Lung microvascular endothelial cell (primary cell): ENCODE data around the gene PTPN21. TPM values are rescaled to one million over a fixed set of nuclear protein-coding genes. Genes with fewer than 3 reads are reported as not detected.

Experiments
- DNase-seq, 2 donors: peaks; one replicate each; pipeline versions ENCODE4 v3.0.0 to v3.0.0-alpha.2; 2010; ENCODE audit warnings: low read depth in 2 of 2
- total RNA-seq: library from RNA; depleted of rRNA; stranded (reverse); fragments of >200 nt; gene quantifications from 2 replicates; pipeline ENCODE4 v1.2.1, GENCODE V29; 2014

PTPN21 gene
- total RNA-seq, 1 donor from 2014 or later = 5.2 TPM

DNA sequence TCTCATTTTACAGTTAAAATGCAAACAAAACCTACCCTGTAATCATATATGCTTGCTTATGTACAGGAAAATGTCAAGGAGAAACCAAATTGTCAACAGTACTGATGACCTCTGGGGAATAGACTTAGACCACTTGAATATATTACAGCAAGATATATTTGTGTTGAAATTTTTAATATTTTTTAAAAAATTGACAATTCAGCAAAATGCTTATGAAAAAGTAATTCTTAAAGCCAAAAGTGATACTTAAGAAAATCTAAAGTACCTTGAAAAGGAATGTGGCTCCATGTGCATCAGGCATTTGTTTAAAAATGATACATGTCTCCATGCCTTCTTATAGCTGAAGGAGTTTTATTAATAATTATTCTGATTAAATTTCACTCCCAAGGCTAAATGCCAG is 49.2 kb downstream of the PTPN21 start:
- no peak for DNase-seq

DNA sequence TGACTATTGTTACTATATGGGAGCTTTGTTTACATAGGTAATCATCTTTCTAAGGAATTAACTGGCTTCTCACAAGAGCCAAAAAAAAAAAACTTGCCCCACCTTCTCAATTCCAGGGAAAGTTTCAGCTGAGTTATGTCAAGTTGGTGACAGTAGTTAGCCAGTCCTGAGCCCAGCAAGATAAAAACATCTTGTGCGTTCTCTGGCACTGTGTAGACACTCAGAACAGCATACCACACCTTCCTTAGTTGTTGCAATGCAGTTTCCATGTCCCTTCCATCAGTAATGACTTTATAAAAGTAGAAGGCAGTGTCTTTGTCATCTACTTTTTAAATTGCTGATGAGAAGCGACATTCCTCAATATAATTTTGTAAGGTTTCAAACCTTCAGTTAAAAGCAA is 50.2 kb downstream of the PTPN21 start:
- DNase-seq = no peak

DNA sequence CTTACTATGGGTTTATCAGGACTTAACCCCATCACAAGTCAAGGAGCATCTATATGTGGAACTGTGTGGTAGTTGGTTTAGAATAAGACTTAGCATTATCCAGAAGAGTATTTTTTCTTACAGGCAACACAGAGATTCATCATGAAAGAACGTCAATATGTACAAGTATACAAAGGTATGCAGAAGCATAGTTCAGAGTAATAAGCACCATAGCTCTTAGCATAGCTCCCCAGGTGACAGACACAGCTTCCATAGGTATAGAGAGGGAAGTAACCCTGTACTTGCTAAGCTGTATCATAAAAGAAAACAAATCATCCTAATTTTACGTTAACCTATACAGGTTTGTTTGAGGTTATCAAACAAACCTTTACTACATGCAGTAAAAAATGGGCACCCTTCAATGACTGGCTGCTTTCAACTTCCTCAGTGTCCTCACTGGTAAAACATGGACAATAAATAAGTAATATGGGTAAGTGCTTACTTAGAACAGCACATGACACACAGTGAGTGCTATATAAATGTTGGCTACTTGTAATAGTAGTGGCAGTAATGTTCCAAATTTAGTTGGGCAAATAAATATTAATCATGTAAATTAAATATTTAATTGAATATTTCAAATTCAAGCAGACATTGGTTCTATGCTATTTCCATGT is 50.9 kb downstream of the PTPN21 start:
- DNase-seq = no peak

GRCh38 chr14:88502740-88503139 is 52.1 kb downstream of the PTPN21 start:
- no peak for DNase-seq

DNA sequence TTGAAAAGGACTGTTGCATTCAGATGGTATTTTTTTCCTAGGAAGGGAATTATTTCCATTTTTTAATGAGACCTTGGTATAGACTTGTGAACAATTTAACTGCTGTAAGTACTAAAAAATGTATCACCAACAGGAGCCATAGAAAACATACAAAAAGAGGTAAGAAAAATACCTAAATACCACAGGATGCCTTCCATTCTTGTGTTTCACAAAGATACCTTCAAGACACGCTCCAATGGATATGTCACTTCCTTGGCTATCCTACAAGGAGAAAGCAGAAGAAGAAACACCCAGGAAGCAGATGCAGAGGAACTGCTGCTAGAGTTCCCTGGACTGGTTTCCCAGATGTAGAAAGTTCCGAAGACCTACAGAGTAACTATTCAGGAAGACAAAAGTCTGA is 54.2 kb downstream of the PTPN21 start:
- no peak for DNase-seq

DNA sequence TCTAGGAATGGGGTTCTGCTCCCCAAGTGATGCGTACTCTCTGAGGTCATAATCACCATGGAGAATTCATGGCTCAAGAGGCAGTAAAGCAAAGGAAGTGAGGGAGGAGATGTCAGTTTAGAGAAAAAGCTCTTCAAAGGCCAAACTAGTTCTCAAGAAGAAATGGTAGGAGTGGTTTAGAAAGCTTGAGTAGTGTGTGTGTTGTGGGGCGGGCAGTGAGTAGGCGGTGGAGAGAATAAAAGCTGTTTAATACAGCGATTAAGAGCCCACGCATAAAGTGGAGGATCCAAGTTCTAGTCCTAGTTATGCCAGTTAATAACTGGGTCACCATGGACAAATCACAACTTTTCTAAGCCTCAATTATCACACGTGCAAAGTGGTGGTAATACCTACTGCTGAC is 55.6 kb downstream of the PTPN21 start:
- no peak for DNase-seq

DNA sequence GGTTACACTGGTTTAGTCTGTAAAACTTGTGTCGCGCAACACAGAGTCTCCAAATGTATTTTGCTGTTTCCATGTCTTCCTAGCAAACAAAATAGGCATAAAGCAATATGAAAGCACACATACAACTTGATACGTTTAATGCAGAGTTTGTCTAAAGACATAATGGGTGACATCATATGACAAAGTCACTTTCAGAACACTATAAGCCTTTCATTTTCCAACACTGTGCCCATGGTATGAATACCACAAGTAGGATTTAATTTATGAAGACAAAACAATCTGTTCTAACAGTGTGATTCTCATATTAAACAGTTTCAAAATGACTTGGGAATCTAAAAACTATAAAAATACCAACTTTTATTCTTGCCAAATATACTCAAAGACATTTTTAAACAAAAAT is 58.4 kb downstream of the PTPN21 start:
- no peak for DNase-seq

DNA sequence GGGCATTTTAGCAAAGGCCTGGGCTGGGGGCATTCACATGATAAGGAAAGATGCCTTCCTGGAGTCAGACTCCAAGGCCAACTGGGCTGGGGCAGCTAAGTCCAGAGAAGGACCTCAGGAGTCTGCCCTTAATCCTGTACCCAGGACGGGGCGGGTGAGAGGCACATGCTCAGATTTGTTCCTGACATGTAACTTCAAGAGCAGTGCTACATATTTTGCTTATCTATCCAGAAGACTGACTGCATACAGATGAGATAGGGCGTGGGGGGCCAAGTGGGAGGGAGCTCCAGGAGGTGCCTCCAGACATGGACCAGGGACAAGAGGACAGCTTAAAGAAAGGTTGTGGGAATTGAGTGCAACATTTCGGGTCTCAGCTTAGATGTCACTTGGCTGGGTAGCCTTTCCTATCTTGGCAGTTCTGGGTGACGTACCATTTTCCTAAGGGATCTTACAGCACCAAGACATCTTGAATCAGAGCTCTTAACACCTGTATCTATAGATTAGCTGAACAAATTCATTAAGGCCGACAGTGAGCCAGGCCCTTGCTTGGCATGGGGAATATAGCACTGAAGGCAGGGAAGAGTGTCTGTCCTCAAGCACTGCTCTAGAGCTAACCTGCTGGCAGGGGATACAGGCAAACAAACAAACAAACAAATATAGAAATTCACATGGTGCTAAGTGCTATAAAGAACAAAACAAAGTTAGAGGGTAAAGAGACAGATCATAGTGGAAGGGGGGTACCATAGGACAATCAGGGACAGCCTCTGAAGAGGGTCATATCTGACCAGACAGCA is 61.2 kb downstream of the PTPN21 start:
- no peak for DNase-seq

GRCh38 chr14:88492272-88493089 is 62.3 kb downstream of the PTPN21 start:
- DNase-seq = peak; percentile 79 to 83

- DNase-seq = no peak
These were observed 64.6 kb downstream of the PTPN21 start for GRCh38 chr14:88490168-88490567.

- DNase-seq = no peak
These were observed 65.9 kb downstream of the PTPN21 start for GRCh38 chr14:88488897-88489296.

GRCh38 chr14:88488081-88488480 is 66.7 kb downstream of the PTPN21 start:
- DNase-seq = no peak

- DNase-seq = no peak
These were observed 72.3 kb downstream of the PTPN21 start for GRCh38 chr14:88482524-88482923.

DNA sequence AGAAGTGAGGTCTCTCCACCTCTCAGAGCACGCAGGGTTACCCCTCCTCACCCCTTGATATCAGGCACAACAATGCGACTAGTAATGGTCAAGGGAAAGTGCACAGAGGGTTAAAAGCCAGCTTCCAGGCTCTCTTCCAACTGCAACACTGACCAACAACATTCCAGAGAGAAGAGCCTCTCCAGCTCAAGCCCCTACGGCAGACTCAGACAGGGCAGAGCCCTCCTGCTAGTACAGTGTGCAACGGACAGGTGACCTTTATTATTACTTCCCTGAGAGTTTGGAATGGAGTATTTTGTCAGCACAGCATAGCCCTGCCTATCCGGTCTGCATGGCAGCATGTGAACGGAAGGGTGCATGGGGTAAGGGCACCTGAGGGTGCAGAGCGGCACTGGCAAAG is 73.0 kb downstream of the PTPN21 start:
- peak in 1 of 2 donors; percentile 28 for DNase-seq

DNA sequence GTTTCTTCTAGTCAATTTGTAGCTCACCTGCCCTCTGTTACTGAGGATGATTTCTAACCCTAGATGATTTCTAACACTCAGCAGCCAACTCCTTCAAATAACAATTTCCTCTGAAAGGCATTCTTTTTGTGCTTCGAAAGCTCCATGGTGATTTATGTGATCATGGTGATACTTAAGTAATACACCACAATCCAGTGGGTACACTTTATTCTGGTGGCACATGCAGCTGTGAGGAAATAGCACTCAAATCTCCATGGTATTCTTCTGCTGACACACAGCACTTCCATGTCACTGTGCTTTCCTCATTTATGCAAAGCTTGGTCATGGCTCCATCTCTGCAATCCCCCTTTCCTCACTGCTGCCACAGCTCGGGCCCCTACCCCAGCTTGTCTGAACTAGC is 73.7 kb downstream of the PTPN21 start:
- DNase-seq = no peak

DNA sequence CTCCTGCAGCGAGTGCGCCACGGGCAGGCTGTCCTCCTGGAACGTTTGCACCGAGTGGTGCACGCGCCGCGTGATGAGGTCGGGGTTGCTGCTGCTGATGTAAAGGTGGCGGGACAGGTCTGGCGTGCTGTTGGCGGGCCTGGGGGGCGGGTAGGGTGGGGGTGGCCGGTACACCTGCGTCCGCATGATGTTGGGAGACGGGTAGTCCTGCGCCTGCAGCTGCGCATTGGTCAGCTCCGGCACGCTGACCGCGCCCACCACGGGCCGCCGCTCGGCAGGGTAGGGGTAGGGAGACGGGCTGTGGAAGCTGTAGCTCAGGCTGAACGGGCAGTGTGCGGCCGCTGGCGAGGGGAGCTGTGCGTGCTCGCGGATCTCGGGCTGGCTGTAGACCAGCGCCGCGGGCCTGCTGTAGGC is 75.2 kb downstream of the PTPN21 start:
- DNase-seq = no peak

DNA sequence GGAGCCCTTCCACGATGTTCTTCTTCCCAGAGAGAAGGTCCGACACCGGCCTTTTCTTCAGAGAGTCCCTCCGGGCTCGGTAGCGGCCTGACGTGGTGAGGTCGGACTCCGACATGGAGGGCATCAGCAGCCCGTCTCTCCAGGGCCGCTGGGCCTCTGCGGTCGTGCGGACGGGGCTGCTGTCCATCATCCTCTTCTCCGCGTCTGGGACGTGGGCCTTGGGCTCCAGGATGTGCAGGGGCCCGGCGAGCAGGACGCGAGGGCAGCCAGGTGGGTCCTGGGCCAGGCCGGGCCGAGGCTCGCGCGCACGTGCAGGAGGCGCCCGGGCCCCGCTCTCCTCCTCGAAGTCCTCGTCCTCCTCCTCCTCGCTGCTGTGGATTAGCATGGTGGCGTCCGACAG is 75.9 kb downstream of the PTPN21 start:
- no peak for DNase-seq

DNA sequence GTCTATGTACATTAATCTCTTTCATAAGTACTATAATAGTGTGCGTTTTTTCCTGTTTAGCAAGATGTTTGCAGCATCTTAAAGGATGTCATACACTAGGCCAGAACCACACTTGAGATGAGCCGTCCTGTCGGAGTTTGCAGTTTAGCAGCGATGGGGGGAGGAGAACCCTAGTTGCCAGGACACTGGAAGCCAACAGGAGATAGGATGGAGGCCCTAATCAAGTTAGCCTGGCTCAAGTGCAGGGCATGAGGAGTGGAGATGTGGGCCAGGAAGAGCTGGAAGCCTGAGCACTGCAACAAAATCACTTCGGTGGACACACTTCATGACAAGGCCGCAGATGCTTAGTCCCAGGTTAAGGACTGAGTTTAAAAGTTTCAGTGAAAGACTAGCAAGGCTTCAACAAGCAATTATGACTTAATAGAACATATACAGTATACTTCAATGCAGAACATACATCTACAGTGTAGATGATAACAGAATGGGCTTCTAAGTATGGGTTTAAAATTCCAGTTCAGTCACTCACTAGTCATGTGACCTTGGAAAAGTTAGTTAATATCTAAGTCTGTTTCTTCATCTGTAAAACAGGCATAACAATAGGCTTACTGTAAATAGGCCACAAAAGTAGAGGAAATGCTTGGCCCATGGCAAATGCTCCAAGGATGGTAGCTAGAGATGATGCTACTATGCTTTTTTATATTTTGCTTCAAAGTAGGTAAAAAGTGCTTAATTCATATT is 77.1 kb downstream of the PTPN21 start:
- DNase-seq = no peak

- no peak for DNase-seq
These were observed 78.0 kb downstream of the PTPN21 start for GRCh38 chr14:88476825-88477224.

DNA sequence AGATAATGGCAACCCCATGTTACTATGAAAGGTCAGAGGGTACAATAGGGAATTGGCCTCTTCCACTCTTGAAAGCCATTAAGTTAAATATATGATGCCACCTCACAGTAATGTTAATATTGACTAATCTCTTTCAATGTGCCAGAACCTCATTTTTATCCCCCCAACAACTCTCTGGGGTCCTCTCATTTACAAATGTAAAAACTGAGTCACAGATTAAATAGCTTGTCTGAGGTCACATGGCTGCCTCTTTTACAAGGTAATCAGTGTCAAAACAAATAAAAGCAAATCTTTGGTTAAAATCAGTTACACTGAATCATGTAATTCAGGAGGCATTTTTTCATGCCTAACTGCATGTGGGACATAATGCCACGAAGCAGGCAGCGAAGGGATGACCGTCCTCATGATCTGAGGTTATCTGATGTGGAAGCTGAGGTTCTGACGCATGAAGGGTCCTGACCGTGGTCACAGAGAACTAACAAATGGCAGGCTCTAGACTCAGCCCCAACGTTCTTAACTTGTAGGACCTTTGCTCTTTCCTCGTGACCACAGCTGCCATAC is 78.5 kb downstream of the PTPN21 start:
- DNase-seq = no peak

GRCh38 chr14:88473791-88474190 is 81.0 kb downstream of the PTPN21 start:
- DNase-seq = no peak
